Measurements from ENCODE around the gene MGAT4C.
A peak's percentile ranks its signal among the peaks of the same experiment; 100 is the strongest.

The MGAT4C gene

GRCh38 chr12:85963326-85963725 is 292.9 kb downstream of the MGAT4C start:
- DNase-seq: no peak

DNA sequence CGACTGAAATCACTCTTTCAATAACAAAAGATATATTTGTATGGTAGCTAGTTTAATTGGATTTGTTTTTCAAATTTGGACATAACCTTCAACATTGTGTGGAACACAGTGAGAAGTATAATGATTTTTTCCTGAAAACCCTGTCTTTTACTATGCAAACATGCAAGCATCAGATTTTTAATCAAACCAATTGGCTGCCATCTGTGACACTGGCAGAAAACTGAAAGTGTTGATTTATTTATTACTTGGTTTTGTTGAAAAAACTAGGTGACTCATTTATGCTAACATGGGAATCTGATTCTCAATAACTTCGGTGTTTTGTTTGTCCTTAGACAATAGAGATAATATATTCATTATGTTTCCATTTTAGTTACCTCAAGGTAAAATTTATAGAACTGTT is 300.1 kb downstream of the MGAT4C start:
- DNase-seq: no peak

DNA sequence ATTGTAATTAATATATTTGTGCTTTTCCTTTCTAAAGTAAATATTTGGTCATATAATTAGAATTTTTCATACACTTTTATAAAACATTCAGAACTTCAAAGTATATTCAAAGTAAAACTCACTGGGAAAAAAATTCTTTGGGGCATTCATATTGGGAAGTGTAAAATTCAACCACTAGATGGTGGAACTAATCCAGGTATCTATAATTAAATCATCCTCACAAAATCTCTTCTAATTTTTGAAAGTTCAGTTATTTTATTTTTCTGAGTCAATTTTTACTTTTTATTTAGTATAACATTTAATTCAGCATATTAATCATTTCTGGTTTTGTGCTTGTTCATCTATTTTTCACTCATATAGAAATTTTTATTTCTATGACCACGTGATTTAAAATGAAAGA is 301.1 kb downstream of the MGAT4C start:
- no peak for DNase-seq

- peak; percentile 2 for DNase-seq
These were observed 304.4 kb downstream of the MGAT4C start for GRCh38 chr12:85951823-85952222.

GRCh38 chr12:85949253-85949652 is 306.9 kb downstream of the MGAT4C start:
- DNase-seq: no peak

DNA sequence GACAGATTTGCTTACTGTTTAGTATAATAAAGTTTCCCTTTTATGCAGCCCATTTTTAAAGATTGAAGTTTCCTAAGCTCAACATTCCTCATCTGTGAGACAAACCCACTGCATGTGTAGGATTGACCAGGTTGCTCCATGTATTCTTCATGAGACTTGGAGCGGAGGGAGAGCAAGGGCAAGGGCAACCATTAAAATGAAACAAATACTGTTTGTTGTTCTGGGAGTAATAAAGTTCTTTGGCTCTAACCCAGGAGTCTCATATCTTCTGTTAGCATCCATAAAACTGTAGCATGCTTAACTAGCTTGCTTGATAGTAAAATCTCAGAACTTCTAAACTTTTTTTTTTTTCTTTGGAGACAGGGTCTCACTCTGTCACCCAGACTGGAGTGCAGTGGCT is 307.9 kb downstream of the MGAT4C start:
- no peak for DNase-seq

- DNase-seq: no peak
These were observed 308.9 kb downstream of the MGAT4C start for GRCh38 chr12:85947286-85947685.

GRCh38 chr12:85946375-85946774 is 309.8 kb downstream of the MGAT4C start:
- DNase-seq: no peak

- no peak for DNase-seq
These were observed 329.0 kb downstream of the MGAT4C start for GRCh38 chr12:85927166-85927565.

DNA sequence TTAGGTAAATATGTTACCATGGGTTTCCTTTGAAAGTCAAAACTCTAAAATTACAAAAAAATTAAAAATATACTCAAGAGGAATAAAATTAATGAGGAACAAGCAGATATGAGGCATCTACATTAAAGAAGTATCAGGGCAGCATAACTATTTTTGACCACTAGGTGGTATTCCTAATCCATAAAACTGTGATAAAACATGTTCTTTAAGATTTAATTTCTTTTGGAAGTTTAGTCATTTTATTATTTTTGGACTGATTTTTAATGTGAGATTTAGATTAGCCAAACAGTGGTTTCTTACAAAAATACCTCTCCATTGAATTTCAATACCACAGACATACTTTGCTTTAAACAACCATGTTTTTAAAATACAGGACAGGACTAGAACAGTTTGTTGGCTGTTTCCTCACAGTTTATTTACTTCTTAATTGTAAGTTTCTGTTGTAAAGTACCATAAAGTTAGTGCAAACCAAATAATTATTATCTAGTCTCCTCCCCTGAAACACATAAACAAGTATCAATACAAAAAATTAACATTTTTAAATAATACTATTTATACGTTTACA is 332.3 kb downstream of the MGAT4C start:
- DNase-seq: peak; percentile 38

DNA sequence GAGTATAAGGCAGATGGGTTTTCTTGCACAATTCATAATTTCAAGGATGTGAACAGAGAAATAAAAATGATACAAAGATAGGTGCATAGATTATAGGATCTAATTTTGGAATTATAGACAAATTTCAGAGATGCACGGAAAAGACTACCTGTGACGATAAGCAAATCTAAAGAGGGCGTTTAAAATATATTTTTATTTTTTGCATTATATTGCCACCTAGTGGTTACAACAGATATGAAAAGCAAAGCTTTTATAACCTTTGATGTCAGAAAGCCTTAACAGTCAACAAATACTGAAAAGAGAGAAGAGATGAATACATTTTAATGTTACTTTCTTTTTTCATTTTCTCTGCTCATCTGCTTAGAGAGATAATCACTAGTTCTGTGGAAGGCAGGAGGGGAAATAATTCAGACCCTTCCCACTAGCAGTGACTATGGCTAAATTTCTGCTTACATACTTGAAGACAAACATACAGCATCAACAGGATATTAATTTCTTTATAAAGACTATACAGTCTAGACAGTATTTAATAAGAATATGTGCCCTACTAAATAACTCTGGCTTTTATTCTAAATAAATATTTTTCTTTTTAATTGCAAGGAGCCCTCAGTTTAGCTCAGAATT is 335.8 kb downstream of the MGAT4C start:
- peak; percentile 45 for DNase-seq
